ENCODE measurements around the gene CERS3.

The CERS3 gene

DNA sequence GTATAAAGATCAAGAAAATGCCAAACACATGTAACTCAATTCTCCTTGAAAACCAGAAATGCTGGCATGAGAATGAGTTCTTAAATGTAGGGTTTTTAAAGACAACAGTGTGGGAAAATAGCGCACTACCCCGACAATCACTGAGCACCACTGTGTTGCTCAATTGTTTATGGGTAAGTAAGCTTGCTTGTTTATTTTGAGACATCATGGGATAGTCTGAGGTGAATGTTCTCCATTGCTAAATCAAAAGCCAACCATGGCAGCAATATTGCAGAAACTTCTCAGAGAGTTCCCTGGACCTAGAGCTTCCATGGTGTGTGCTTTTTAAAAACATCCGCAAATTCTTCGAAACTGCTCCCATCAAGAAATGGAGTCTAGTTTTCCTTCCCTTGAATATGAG is 62.7 kb downstream of the CERS3 start:
- ChIA-PET POLR2A (no interaction called here), CTCF (interaction anchor here (0.9 kb wide), 1 partner anchor 10 kb away, joined by 3 read pairs; no protein-coding TSS in a partner anchor)
- TF ChIP-seq, protein P1, sequence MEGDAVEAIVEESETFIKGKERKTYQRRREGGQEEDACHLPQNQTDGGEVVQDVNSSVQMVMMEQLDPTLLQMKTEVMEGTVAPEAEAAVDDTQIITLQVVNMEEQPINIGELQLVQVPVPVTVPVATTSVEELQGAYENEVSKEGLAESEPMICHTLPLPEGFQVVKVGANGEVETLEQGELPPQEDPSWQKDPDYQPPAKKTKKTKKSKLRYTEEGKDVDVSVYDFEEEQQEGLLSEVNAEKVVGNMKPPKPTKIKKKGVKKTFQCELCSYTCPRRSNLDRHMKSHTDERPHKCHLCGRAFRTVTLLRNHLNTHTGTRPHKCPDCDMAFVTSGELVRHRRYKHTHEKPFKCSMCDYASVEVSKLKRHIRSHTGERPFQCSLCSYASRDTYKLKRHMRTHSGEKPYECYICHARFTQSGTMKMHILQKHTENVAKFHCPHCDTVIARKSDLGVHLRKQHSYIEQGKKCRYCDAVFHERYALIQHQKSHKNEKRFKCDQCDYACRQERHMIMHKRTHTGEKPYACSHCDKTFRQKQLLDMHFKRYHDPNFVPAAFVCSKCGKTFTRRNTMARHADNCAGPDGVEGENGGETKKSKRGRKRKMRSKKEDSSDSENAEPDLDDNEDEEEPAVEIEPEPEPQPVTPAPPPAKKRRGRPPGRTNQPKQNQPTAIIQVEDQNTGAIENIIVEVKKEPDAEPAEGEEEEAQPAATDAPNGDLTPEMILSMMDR (IDR thresholded peaks at IDR 0.05; ENCODE audit: control extremely low read depth, extremely low read depth, low read depth, missing control alignments) = no peak
- DNase-seq (ENCODE audit: extremely low spot score) = no peak

DNA sequence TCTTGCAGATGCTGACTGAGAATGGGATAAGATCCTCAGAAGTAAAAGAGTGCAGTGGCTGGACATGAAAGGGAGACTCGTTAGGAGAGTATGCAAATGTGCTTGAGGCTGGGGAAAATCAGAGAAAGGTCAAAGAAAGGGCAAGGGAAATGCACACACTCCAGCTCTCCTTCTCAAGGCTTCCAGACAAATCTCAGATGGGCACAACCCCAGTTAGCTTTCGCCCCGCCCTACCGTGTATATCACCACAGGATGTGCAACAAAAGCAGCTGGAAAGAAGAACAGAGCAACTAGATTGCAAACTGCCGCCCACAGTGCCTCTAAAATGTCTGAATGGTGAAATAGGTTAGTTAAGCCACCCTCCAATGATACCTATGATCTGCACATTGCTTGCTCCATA is 63.9 kb downstream of the CERS3 start:
- no peak for DNase-seq (ENCODE audit: extremely low spot score)
- ChIA-PET POLR2A (no interaction called here), CTCF (interaction anchor here (0.9 kb wide), 1 partner anchor 22 kb away, joined by 3 read pairs; no protein-coding TSS in a partner anchor)
- TF ChIP-seq, protein P1 (IDR thresholded peaks at IDR 0.05; ENCODE audit: control extremely low read depth, extremely low read depth, low read depth, missing control alignments) = no peak

DNA sequence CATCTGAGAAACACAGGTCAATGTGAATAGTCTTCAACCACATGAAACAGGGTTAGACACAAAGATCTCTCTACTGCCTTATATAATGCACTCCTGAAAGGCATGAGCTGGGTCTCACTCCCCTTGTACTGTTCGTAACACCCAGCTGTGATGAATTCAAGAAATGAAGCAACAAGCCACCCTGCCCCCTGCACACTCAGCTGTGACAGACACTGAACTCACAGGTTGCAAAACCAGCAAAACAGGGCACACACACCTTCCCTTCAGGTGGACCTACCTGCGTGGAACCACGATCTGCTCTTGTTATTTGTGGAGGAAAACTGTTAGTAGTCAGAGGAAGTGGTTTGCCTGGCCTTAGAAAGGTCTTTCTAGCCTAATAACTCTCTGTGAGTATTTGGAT is 64.5 kb downstream of the CERS3 start:
- TF ChIP-seq, protein P1 (IDR thresholded peaks at IDR 0.05; ENCODE audit: control extremely low read depth, extremely low read depth, low read depth, missing control alignments) = no peak
- no peak for DNase-seq (ENCODE audit: extremely low spot score)
- ChIA-PET CTCF (interaction anchor here (1.8 kb wide), 1 partner anchor 9 kb away, joined by 5 read pairs; no protein-coding TSS in a partner anchor), POLR2A (no interaction called here)

DNA sequence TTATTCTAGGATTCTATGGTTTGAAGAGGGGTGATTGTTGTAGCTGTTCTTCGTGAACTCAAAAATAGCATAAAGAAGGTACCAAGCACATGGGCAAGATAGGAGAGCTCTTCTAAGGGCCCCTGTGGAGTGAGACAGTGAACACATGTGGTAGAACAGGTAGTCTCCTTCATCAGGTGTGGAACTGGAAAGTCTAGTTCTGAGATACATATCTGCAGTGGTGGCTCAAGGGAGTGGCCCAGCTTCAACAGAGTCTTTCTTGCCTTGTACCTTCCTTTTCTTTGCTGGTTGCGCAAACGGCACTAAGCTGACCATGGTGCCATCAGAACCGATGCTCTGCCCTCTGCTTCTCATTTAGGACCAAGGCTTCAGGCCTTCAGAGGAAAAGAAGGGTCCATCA is 65.2 kb downstream of the CERS3 start:
- no peak for DNase-seq (ENCODE audit: extremely low spot score)
- CTCF ChIA-PET = interaction anchor here (1.3 to 1.8 kb wide), 2 partner anchors 10 to 113 kb away, joined by 3 to 5 read pairs; no protein-coding TSS in a partner anchor
- TF ChIP-seq, protein P1 (IDR thresholded peaks at IDR 0.05; ENCODE audit: control extremely low read depth, extremely low read depth, low read depth, missing control alignments) = no peak
- POLR2A ChIA-PET = no interaction called here

DNA sequence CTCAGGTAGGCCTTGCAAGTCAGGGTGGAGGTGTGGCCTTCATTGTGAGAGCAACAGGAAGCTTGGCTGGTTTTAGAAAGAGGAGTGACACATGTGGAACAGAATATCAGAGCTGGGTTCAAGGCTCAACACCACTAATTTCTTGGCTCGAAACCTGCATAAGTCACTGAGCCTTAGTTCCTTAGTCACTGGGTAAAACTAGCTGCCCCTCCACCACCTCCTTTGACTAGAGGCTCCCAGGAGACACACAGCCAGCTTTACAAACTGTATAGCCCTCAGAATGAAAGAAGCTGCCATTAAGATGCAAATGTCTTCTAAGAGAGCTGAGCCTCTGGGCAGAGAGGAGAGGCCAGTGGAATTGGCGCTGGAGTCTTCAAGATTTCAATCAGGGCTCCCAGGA is 67.7 kb downstream of the CERS3 start:
- DNase-seq (ENCODE audit: extremely low spot score) = no peak
- POLR2A ChIA-PET = no interaction called here
- TF ChIP-seq, protein P1 (IDR thresholded peaks at IDR 0.05; ENCODE audit: control extremely low read depth, extremely low read depth, low read depth, missing control alignments) = no peak
- CTCF ChIA-PET = interaction anchor here (1.4 kb wide), 1 partner anchor 111 kb away, joined by 4 read pairs; no protein-coding TSS in a partner anchor

DNA sequence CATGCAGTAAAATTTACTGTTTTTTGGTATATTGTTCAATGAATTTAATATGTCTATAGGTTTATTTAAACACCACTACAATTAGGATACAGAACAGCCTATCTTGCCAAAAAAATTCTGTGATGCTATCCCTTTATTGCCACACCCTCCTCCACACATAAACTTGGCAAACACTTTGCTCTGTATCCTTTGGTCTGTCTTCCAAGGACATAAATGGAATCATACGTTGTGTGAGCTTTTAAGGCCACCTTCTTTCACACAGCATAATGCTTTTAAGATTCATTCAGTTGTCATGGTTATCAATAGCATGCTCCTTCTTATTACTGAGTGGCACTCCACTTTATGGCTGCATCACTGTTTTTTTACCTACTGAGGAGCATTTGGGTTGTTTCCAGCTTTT is 71.5 kb downstream of the CERS3 start:
- DNase-seq (ENCODE audit: extremely low spot score) = no peak
- POLR2A ChIA-PET = no interaction called here
- CTCF ChIA-PET = no interaction called here
- TF ChIP-seq, protein P1 (IDR thresholded peaks at IDR 0.05; ENCODE audit: control extremely low read depth, extremely low read depth, low read depth, missing control alignments) = no peak

DNA sequence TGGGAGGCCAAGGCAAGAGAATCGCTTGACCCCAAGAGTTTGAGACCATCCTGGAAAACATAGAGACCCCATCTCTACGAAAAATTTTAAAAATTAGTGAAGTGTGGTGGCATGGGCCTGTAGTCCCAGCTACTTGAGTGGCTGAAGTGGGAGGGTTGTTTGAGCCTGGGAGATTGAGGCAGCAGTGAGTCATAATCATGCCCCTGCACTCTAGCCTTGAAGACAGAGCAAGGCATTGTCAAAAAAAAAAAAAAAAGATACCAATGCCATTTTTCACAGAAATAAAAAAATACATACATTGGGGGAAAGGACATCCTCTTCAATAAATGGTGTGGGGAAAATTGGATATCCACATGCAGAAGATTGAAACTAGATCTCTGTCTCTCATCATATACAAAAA is 74.6 kb downstream of the CERS3 start:
- ChIA-PET CTCF (no interaction called here), POLR2A (no interaction called here)
- TF ChIP-seq, protein P1 (IDR thresholded peaks at IDR 0.05; ENCODE audit: control extremely low read depth, extremely low read depth, low read depth, missing control alignments) = no peak

More for the DNA sequence above, 74.6 kb downstream of the CERS3 start:
- no peak for DNase-seq (ENCODE audit: extremely low spot score)
